GM19023 (cell line): ENCODE results near the gene HPF1.
"Not testable (repeated sequence)": the region's sequence is repeated elsewhere in the genome, so short reads cannot be mapped to it uniquely, and the experiment has no call there.

ENCODE experiments used
- ATAC-seq: cut with Tn5 transposase; IDR thresholded peaks from one replicate; pipeline ENCODE4 v1.9.1; 2021; ENCODE audit warnings: mild to moderate bottlenecking, moderate library complexity; ENCODE audit not compliant: unreplicated experiment

HPF1 gene

DNA sequence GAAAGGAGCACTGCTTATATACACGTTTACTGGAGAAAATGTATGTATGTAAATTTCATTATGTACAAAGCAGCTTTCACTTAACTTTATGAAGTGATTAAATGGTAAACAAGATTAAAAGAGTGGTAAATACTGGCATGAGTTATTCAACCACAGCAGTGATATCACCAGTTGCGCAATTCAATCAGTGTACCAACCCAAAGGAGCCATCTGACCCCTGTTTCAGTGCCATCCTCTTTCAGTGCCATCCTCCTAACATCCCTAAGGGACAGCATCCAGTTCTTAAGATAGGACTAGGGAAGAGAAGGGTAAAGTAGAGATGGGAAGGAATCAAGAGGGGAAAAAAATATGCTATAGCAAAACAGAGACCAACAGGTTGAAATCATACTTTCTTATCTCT, 16.2 kb downstream of the HPF1 start:
- no peak for ATAC-seq

GRCh38 chr4:169738604-169739003, 19.1 kb downstream of the HPF1 start:
- ATAC-seq: not testable (repeated sequence)

- ATAC-seq: no peak
Observed at GRCh38 chr4:169730564-169730963, 27.2 kb downstream of the HPF1 start.

GRCh38 chr4:169727616-169728015, 30.1 kb downstream of the HPF1 start:
- no peak for ATAC-seq

DNA sequence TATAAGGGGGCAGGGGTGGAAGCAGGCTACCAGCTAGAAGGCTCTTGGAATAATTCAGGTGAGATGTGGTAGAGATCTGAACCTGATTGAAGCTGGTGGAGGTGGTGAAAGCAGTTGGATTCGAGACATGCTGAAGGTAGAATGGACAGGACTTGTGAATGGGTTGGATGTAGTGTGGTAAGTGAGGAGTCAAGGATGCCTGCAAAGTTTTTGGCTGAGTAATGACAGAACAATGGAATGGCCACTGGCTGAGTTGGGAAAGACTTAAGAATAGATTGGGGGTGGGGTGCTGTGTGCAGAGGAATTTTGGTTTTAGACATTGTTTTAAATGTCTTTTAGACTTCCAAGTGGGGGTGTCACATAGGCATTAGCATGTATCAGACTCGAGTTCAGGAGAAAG, 33.5 kb downstream of the HPF1 start:
- ATAC-seq: no peak

- no peak for ATAC-seq
Observed at GRCh38 chr4:169723207-169723965, 34.4 kb downstream of the HPF1 start.

- no peak for ATAC-seq
Observed at GRCh38 chr4:169720529-169720928, 37.2 kb downstream of the HPF1 start.

GRCh38 chr4:169716677-169717076, 41.1 kb downstream of the HPF1 start:
- ATAC-seq: no peak

DNA sequence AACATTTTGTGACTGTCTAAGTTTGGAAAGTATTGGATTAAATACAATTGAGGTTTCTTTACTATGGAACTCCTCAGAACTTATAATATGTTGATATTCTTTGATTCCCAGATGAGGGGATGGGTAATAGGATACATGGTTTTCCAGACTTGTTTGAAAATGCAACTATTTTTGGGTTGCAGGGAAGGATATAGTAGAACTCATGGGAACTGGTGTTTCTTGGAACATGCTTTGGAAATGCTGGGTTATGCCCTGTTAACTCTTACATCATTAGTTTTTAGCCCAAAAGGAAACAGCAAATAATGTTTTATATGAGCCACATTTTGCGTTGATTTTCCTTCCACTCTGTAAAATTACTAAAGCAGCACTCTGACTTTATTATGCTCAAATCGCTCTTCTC, 41.9 kb downstream of the HPF1 start:
- ATAC-seq: no peak

DNA sequence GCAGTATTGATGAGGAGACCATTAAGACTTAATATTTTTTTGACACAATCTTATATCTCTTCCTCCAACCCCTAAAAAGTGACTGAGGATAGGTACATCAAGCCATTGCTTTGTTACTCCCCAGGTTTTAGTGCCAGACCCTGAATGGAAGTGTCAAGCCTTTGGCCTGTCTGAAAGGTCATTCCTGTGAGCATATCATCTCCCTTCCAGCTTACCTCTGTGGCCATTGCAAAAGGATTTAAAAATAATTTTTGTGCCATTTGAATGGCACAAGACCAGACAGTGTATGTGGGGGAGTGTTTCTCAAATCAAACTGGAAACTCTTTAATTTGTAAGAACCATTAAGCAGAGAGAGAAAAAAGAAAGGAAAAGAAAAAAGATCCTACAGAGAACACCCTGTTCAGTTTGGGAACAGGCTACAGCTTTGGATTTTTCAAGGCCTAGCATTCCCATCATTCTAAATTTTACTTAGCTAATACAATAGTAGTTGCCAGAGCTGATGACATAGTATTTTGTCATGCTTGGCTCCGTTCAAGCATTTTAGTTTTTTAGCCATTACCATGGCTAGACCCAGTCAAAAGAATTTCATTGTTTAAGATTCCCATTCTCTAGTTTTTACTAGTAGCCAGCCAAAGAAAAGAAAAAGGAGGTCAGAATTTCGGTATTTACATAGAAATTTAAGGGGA, 49.6 kb downstream of the HPF1 start:
- no peak for ATAC-seq

DNA sequence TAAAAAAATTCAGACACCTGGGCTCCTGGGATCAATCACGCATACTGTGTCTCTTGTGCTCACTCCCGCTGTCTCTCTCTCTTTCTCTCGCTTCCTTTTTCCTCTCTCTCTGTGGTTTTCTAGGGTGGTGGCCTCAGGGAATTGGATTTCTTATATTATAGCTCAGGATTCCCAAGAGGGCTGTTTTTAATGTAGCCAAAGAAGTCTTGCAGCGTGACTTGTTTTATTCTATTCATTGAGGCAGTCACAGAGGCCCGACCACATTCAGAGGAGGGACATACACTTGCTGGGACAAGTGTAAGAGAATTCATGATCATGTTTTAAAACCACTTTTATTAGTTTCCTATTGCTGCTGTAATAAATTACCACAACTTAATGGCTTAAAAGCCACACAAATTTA, 59.4 kb downstream of the HPF1 start:
- ATAC-seq: no peak

DNA sequence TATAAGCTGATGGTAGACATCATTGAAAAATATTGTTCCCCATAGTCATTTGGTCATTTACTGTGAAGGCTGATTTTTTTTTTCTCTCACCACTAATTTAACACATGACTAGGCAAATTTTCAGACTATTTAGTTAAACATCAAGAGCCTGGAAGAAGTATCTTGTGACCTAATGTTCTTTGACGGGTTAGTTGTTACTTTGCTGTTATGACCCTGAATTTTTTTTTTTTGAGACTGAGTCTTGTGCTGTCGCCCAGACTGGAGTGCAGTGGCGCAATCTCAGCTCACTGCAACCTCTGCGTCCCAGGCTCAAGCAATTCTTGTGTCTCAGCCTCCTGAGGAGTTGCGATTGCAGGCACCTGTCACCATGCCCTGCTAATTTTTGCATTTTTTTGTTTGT, 67.0 kb downstream of the HPF1 start:
- no peak for ATAC-seq

DNA sequence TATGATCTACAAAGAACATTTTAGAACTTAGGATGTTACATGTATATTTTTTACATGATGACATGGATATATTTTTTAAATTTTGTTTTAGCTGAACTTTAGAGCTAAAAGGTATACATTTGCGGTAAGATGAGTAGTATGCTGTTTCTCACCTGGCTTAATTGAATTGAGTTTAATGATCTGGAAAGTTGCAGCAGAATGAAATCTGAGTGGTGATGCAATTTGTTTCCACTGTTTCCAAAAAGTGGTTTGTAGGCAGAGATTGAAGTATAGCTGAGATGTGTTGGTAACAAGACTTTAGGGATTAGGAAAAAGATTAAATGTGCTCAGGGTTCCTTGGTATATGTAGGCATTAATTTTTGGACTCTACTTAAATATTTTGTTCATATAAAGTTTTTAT, 68.1 kb downstream of the HPF1 start:
- no peak for ATAC-seq

DNA sequence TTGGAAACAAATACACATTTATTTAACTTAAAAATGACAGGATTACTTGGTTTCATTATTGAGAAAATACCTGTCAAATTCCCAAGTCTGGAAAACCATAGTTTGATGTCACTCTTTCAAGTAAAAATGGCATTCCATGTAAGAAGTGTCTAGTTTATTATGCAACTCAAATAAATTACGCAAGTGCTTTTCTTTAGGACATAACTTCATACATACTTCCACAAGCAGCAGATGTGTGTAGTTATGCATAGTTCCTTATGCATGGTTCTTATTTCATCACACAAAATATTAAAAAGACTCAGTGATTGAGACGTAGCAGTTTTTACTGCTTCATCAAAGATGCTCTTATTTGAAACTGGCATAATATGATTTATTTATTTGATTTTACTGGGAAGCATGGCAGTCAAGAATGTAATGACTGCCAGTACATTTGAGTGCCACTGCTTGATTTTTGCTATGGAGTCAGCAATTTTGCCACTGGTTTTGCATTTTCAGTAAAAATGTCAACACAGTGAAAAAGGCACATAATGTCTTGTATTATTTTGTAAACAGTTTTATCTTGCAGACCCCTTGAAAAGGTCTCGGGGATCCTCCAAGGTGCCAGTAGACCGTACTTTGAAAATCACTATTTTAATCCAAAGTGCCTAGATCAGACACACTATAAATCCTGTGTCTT, 75.2 kb downstream of the HPF1 start:
- ATAC-seq: no peak
